GM21786 (cell line): ENCODE results near the gene SMNDC1.
"Not testable (repeated sequence)": the region's sequence is repeated elsewhere in the genome, so short reads cannot be mapped to it uniquely, and the experiment has no call there.

Experiments
- ATAC-seq: cut with Tn5 transposase; IDR thresholded peaks from one replicate; pipeline ENCODE4 v1.9.1; 2021; ENCODE audit not compliant: unreplicated experiment

SMNDC1 gene

GRCh38 chr10:110285501-110285900 lies 19.2 kb downstream of the SMNDC1 start:
- ATAC-seq: no peak

- no peak for ATAC-seq
These were observed 20.5 kb downstream of the SMNDC1 start for GRCh38 chr10:110284262-110284661.

GRCh38 chr10:110279407-110279986 lies 25.2 kb downstream of the SMNDC1 start:
- no peak for ATAC-seq

- ATAC-seq: no peak
These were observed 25.9 kb downstream of the SMNDC1 start for GRCh38 chr10:110278562-110279406.

GRCh38 chr10:110277591-110277990 lies 27.1 kb downstream of the SMNDC1 start:
- no peak for ATAC-seq

- no peak for ATAC-seq
These were observed 28.1 kb downstream of the SMNDC1 start for GRCh38 chr10:110276603-110277002.

- ATAC-seq: no peak
These were observed 29.5 kb downstream of the SMNDC1 start for GRCh38 chr10:110275128-110275729.

GRCh38 chr10:110274647-110275046 lies 30.1 kb downstream of the SMNDC1 start:
- no peak for ATAC-seq

GRCh38 chr10:110274072-110274627 lies 30.6 kb downstream of the SMNDC1 start:
- ATAC-seq: no peak

GRCh38 chr10:110273474-110273873 lies 31.2 kb downstream of the SMNDC1 start:
- no peak for ATAC-seq

- not testable (repeated sequence) for ATAC-seq
These were observed 31.7 kb downstream of the SMNDC1 start for GRCh38 chr10:110272995-110273394.

- ATAC-seq: peak; percentile 61
These were observed 35.1 kb downstream of the SMNDC1 start for GRCh38 chr10:110269374-110270318.

GRCh38 chr10:110268971-110269370 lies 35.7 kb downstream of the SMNDC1 start:
- no peak for ATAC-seq

GRCh38 chr10:110268442-110268841 lies 36.3 kb downstream of the SMNDC1 start:
- ATAC-seq: peak; percentile 54

- no peak for ATAC-seq
These were observed 37.4 kb downstream of the SMNDC1 start for GRCh38 chr10:110267276-110267675.

GRCh38 chr10:110265573-110266193 lies 39.0 kb downstream of the SMNDC1 start:
- no peak for ATAC-seq

- no peak for ATAC-seq
These were observed 41.6 kb downstream of the SMNDC1 start for GRCh38 chr10:110263164-110263563.

GRCh38 chr10:110260746-110261477 lies 43.8 kb downstream of the SMNDC1 start:
- ATAC-seq: no peak

GRCh38 chr10:110259317-110259716 lies 45.4 kb downstream of the SMNDC1 start:
- ATAC-seq: no peak

GRCh38 chr10:110258542-110258941 lies 46.2 kb downstream of the SMNDC1 start:
- ATAC-seq: no peak
